HG03521 (cell line): ENCODE measurements around the gene LRRK1.

ENCODE experiments used
- ATAC-seq: cut with Tn5 transposase; IDR thresholded peaks from one replicate; pipeline ENCODE4 v1.9.1; 2021; ENCODE audit warnings: mild to moderate bottlenecking, moderate library complexity; ENCODE audit not compliant: unreplicated experiment

The LRRK1 gene

DNA sequence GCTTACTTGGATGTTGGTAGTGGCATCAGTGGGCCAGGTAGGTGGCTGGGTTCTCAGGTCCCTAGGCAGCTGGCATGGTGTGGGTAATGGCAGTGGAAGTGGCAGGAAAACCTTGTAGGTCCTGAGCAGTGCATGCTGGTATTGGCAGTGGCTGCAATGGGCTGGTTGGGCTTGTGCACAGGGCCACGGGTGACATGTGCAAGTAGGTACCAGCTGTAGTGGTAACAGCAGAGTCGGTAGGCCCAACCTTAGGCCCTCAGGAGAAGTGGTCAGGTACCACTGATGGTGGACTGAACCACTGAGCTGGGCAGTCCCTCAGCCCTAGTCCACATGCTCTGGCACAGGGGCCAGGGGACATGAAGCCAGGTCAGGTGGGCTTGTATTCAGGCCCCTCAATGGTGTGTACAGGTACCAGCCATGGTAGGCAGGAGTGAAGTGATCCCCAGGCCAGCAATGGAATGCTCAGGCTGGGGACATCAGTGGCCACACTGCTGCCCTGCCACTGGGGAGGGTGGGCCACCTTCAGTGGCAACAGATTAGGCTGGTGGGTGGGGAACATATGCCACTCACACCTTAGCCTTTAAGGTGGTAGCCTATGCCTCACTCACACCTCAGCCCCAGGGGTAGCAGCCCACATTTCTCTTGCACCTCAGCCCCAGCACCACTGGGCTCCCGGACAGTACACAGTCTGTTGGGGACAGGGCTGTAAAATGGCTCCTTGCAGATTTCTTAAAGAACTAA is 118.1 kb downstream of the LRRK1 start:
- no peak for ATAC-seq

DNA sequence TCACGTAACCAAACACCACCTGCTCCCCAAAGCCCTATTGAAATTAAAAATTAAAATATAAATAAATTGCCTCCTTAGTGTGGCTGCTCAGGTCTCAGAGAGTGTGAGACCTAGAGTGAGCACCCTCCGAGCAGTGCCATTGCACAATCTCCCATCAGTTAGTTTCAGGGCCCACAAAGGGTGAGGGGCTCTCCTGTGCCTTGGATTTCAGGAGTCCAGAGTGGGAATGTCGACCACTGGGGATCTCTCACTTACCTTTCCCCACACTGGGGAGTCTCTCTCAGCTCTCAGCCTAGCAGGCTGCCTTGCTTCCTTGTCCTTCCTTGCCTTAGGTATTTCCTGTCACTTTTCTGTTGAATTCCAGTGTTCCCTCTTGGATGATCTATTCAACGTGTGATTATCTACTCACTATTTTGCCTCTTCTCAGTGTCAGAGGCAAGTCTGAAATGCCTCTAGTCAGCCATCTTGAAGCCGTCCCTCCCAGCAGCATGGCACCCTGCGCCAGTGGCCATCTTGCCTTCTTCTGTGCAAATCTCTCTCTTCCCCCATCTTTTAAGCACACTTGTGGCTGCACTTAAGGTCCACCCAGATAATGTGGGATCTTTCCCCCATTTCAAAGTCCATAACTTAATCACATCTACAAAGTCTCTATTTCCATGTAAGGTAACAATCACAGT is 119.3 kb downstream of the LRRK1 start:
- ATAC-seq: no peak

DNA sequence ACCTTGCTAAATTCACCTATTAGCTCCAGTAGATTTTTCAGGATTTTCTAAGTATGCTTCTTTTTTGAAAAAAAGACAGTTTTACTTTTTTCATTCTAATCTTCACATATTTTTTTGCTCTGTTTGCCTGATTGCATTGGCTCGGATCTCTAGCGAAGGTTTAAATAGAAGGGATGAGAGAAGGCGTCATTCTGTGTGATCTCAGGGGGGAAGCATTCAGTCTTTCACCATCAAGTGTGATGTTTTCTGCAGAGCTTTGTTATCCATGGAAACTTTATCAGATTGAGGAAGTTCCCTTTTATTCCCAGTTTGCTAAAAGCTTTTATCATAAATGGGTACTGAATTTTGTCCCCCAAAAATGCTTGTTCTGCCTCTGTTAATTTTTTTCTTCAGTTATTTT is 120.3 kb downstream of the LRRK1 start:
- no peak for ATAC-seq

DNA sequence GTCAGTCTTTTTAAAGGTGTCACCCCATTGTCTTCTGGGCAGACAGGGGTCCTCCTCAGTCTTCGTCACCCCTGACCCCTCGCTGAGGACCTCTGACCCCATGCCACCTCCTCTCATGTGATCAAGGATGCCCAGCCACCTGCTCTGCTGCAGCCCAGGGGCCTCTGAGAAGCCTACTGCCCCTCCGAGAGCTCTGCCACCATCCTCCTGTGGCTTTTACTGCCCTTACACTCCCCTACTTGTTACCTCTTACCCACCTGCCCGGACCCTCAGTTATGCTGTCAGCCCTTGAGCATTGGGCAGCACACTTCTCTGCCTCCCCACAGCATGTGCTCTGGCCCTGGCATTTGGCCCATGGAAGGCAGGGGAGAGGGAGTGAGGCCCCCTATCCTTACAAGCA is 123.2 kb downstream of the LRRK1 start:
- no peak for ATAC-seq

DNA sequence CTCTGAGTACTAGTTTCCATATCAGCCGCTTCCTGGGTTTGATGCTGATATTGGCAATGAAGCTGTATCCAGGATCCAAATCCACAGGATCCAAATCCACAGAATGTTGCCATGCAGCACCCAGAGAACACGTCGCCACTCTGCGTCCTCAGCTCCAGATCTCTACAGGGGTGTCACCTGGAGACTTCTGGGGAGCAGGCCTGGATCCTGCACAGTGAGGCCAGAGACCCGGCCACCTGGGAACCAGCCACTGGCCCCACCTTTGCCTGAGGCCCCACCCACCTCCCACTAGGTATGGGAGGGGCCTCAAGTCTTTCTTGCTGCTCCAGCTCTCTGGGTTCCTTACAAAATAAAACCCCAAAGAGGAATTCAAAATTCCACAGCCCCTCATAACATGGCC is 123.9 kb downstream of the LRRK1 start:
- no peak for ATAC-seq

DNA sequence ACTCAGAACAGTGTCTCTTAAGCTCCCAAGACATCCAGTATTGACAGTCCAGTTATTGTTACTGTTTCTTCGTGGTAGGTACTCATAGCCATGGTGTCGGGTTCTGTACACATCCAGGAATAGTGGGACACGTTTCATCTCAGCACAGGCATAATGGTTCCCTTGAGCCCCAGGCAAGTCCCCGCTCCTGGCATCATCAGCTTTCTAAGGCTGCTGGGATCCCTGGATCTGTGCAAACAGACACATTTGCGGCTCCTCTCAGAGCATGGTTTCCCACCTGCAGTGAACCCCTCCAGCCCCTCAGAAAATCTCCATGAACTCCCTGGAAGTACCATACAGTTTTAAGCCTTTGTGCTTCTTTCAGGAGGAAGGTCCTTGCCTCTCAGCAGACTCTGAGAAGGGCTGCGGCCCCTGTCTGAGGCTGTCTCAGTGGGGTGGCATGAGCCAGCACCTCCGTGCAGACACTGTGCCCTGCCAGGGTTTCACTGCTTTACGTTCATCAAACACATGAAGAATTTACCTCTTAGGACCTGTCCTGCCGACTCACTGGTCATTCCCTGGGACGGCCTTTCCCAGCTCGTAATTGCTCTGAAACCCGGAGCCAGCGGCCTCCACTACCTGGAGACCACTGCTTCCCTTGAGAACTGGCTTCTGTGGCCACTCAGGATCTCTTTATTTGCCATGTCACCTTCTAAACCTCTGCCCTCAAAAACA is 124.9 kb downstream of the LRRK1 start:
- no peak for ATAC-seq

DNA sequence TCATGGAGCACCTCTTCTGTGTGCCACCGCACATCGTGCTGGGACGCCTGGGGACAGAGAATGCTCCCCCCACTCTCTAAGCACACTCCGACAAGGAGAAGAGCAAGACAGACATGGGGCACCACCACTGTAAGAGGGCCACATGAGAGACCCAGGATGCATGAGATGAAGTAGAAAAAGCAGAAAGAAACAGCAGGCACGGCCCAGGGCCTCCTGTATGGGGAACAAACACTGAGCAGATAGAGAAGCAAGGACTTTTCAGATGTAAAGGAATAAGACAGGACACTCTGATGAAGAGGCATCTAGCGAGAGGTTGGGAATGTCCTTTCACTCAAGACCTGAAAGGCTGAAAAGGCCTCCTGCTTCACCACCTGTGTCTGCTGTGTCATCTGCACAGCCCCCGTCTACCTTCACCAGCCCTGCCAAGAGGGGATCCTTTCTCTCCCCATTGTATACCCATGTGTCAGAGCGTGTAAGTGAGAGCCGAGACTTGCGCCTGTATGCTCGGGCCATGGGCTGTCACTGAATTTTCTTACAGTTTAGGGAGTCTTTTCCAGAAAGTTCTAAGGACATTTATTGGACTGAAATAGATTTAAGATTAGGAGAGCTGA is 125.6 kb downstream of the LRRK1 start:
- ATAC-seq: no peak

DNA sequence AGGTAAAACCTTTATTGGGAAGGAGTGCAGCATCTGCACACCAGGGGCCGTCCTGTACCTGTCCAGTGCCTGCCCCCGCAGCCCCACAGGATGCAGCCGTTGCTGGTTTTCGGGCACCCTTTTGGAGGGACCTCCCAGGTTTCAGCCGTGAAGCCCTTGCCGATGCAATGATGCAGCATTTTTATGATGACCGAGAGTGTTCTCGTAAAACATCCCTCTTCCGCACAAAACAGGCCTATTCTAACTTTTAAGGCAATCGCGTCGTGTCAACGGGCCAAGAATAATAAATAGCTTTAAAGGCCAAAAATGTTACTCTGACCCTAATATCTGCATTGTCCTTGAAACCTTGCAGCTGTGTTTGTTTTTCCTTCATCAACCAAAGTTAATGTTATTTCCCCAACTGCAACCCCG is 126.1 kb downstream of the LRRK1 start:
- no peak for ATAC-seq

DNA sequence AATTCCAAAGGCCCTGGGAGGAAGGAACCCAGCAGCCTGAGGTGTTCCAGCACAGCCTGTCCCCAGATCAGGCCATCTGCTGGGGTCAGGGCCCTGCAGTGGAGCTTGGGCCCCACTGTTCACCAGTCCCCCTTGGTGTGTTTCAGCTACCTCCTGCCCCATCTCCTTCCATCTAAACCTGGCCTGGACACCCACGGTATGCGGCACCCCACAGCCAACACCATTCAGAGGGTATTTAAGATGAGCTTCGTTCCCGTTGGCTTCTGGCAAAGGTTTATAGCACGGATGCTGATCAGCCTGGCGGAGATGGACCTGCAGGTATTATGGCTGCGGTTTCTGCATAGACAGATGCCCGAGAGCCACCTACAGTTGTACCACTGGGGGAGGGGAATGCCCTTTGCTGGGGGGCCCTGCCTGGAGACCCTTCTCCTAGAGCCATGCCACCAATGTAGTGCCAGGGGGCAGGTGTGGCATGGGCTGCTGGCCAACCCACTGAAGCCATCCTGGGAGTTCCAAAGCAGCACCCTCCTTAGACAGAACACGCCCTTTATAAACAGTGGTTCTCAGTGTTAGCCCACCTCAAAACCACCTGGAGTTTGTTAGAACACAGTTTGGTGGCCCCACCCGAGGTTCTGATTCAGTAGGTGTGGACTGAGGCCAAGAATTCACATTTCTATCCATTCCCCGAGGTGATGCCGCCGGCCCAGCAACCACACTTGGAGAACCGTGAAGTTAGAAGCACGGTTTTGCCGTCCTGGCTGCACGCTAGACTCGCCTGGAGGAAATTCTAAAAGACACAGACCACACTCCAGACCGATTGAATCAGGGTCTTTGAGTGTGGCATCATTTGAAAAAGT is 126.9 kb downstream of the LRRK1 start:
- ATAC-seq: no peak

DNA sequence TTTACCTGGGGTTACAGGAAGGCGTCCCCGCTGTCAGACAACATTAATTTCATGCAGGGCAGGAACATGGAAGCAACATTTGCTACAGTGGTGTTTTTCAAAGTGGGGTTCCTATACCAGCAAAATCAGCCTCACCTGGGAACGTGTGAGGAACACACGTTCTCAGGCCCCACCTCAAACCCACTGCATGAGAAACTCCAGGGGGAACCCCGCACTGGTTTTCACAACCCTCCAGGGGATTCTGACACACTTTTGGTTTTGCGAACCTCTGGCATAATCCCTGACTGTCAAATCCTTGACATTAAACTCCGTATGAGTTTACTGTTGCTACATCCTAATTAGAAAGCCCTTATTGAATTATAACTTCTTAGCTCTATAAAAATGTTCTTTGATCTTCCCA is 127.7 kb downstream of the LRRK1 start:
- no peak for ATAC-seq

DNA sequence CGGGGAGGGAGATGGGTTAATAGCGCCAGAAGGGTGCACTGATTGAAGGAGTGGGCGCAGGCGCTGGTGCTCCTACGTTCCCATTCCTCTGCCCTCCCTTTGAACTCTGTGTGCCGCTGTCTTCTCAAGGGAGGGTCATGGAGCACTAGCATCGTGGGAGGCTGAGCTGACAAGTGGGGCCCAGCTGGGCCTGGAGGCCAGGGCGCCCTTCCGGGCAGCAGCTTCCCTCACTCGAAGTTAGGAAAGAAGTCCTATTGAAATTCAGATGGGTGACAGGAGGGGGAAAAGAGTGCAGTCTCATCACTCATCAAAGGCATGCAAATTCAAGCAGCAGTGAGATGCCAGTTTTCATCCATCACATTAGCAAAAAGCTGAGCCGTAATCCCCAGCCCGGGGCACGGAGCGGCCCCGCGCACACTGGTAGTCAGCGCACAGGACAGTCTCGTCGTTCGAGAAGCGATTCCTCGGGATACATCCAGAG is 128.2 kb downstream of the LRRK1 start:
- no peak for ATAC-seq

DNA sequence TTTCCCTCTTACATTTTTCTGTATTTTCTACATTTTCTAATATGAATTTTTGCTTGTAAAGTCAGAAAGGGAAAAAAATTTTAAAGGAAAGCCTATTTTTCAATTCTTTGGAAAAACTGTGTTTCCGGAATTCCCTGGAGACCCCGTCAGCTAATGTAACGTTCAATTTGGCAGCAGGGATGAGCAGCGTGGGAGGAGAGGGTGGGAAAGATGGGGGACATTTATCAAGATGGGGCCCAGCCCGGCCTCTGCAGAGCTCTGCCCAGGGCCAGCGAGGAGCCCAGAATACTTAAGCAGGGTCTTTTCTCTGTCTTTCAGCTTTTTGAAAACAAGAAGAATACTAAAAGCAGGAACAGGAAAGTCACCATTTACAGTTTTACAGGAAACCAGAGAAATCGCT is 129.0 kb downstream of the LRRK1 start:
- no peak for ATAC-seq

DNA sequence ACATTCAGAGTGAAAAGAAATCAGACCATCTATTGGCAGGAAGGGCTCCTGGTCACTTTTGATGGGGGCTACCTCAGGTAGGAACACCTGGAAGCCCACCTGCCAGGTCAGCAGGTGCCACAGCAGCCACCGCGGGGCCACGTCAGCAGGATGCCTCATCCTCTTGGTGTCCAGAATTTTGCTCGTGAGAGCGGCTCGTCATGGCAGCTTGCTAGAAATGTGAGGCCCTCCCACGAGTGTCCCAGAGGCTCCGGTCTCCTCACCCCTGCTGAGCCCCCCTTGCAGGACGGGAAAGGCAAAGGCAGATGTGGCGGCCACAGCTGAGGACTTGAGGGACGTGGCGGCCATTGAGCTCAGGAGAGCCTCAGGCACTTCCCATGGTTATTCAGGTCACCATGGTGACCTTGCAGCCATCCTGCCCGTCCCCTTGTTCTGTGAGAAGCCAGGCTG is 129.4 kb downstream of the LRRK1 start:
- ATAC-seq: no peak

DNA sequence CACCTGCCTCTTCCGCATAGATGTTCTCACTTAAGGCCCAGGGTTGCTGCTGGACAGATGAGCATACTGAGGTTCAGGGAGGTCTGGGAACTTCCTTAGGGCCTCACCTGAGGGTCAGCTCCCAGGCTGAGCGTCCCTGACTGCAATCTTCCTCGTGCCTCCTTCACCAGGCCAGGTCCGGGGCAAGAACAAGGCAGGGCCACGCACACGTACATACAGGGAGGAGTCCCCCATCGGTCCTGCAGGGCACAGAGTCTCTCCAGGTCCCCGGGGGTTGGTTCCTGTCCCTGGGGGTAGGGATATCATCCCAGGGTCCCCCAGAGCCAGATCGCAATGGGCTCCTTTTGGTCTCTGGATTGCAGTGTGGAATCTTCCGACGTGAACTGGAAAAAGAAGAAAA is 130.1 kb downstream of the LRRK1 start:
- ATAC-seq: no peak

DNA sequence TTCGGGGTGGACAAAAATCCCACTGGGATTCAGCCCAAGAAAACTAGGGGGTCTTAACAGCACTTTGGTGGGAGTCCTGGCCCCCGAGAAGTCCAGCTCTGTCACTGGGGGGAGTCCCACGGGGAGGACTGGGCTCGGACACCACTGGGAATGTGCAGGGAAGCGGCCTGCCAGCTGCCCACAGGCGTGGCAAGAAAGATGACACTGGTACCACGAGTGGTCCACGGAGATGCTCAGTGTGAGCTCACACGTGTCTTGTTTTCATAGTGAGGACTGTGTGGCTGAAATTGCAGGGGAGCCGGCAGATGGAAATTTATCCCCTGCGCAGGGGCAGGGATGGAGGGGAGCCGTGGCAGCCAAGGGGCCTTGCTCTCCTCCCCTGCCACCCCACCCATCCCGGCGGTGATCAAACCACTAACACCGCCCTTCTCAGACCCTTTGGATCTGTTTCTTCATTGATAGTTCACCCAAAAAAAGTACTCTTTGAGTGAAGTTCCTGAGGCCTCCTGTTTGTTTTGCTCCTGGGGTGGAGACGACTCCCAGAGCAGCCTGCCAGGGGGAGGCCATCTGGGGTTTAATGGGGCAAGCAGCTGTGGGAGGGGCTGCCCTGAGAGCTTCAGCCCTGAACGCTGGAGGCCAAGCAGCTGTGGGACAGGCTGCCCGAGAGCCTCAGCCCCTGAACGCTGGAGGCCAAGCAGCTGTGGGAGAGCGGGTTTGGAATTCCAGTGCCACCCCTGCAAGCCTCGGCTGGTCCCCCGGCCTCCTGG is 130.9 kb downstream of the LRRK1 start:
- ATAC-seq: no peak

DNA sequence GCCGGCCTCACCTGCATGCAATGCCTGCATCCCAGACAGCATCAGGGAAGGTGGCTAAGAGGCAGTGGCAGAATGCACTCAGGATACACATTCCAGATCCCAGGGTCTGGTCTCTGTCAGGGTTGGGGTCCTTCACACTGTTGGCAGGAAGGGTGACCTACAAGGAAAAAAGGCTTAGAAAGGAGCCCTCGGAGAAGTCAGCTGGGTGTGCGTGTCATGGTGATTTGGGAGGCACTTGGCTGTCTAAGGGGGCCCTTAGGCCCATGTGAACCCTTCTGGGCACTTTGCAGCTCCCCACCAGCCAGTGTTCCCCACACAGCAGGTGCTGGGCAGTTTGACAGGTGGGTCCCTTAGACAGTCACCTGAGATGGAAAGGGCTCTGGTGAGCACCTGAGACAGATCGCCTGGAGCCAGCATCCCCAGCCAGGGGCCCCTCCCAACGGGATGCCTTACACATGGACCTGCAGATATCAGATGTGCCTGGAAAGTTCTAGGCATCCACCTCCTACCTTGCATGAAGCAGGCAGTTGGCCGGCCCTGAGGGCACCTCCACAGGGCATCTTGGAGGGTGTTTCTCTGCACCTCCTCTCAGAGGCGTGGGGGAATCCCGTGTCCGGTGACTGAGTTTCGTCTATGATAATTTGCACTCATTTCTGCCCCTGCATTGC is 131.6 kb downstream of the LRRK1 start:
- ATAC-seq: no peak

DNA sequence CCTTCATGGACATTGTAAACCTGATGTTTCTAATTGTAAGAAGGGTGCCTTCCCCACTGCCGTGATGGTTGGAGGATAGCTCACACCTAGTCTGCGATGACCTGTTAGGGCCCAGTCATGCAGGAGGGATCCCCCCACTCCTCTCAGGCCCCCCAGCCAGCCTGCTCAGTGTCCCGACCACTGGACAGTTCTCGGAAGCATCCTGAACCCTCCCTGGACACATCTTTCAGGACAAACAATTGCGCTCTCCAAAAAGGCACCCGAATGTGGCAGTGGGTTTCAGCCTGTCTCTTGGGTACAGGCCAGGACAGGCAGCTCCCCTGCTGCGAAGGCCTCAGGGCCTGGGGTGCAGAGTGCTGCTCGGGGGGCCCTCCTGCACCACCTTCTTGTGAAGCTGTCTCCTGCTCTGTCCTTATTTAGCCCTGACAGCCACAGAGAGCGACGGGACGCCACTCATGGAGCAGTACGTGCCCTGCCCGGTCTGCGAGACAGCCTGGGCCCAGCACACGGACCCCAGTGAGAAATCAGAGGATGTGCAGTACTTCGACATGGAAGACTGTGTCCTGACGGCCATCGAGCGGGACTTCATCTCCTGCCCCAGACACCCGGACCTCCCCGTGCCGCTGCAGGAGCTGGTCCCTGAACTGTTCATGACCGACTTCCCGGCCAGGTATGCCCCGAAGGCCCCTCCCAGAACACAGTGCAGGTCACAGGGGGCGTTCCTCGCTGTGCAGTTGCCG is 132.3 kb downstream of the LRRK1 start:
- ATAC-seq: no peak

DNA sequence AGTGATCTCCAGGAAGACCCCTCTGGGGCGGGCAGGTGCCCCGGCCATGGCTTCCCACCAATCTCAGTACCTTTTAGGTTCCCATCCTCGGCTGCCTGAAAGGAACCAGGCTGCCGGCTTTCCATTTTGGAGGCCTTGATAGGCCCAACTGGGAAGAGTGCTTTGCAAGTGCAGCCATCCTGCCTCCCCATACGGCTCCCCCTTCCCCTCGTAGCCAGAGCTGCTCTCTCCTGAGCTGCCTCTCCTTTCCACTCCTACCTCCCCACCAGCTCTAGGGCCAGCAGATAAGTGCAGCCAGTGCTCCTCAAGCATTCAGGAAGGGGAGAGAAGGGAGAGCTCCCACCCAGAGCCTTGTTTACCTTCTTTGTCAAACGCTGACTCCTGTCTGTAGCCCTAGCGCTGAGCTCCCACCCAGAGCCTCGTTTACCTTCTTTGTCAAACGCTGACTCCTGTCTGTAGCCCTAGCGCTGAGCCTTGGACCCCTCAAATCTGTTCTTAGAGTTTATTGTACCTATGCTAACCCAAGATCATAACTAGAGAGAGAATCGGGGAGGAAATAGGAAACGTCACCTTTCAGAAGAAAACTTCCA is 133.0 kb downstream of the LRRK1 start:
- ATAC-seq: no peak
